Measurements from ENCODE around the gene IPMK.

The IPMK gene

GRCh38 chr10:58268454-58268945 lies 806 bp upstream of the IPMK start:
- no peak for TF ChIP-seq CTCF (IDR thresholded peaks at IDR 0.05; ENCODE audit: extremely low read depth, missing control alignments)
- DNase-seq (ENCODE audit: low spot score), result no peak

GRCh38 chr10:58266826-58267712 lies 625 bp downstream of the IPMK start:
- DNase-seq (ENCODE audit: low spot score), result peak; percentile 48
- no peak for TF ChIP-seq CTCF (IDR thresholded peaks at IDR 0.05; ENCODE audit: extremely low read depth, missing control alignments)

DNA sequence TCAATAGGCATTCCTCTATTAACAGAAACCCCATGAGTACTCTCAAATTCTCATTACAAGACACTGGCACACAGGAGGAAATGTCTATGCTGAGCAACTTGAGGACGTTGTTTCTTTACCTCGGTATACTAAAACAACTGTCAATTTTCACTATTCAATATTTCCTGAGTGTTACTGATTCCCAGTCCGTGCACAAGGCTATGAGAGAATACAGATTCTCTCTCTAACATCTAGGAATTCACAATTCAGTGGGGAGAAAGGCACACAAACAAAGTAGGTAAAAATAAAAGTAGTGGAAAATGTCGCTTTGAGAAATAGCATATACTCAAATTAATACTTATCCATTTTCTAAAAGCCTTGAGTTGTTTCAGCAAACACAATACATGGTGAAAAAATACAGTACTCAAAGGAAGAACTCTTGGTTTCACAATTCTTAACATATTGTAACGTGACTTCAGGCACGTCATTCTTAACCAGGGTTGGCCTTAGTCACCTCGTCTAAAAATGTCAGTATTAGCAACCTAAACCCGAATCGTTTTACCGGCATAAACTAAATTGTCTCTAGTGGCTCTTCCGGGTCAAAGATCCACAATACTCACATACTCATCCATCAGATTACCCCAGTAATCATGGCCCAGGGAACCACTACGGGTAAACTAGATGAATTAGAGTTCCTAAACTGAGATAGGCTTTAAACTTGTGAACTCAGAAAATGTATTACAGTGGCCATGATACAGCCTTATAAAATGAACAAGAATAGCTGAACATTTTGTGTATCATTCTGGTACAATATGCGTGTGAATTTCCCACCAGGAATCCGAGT lies 1.5 kb downstream of the IPMK start:
- DNase-seq (ENCODE audit: low spot score), result peak; percentile 42
- no peak for TF ChIP-seq CTCF (IDR thresholded peaks at IDR 0.05; ENCODE audit: extremely low read depth, missing control alignments)

DNA sequence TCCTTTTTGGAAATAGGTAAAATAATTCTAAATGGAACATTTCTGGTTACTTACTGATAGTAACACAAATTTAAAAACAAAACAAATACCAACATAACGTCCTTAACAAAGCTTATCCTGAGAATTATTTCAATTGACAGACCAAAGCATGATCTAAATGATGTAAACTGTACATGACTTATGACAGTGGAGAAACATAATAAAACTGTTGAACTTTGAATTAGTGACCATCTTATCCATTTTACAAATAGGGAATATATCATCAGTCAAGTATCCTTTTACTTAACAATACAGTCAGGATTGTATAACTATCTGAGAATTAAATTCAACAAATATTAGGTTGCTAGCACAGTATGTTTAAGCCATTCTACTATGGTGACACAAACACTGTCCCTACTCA lies 2.4 kb downstream of the IPMK start:
- no peak for DNase-seq (ENCODE audit: low spot score)
- no peak for TF ChIP-seq CTCF (IDR thresholded peaks at IDR 0.05; ENCODE audit: extremely low read depth, missing control alignments)

DNA sequence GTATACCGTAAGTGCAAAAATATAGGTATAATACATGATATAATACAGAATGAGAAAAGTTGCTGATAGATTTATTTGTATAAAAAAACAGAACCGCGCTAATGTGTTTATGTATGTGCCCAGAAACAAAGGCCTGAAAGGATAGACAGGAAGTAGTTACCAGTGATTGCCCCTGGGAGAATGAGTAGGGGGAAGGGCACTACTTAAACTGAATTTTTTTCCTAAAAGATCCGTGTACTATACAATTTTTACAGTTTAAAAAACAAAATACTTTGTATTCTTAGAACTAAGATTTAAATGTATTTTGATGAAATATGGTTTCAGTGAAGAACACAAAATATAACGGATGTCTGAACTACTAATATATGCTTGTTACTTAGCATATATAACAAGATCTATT lies 2.9 kb downstream of the IPMK start:
- DNase-seq (ENCODE audit: low spot score), result no peak
- TF ChIP-seq CTCF (IDR thresholded peaks at IDR 0.05; ENCODE audit: extremely low read depth, missing control alignments), result no peak

- TF ChIP-seq CTCF (IDR thresholded peaks at IDR 0.05; ENCODE audit: extremely low read depth, missing control alignments), result no peak
Measured at GRCh38 chr10:58262766-58263165, 4.9 kb downstream of the IPMK start.

DNA sequence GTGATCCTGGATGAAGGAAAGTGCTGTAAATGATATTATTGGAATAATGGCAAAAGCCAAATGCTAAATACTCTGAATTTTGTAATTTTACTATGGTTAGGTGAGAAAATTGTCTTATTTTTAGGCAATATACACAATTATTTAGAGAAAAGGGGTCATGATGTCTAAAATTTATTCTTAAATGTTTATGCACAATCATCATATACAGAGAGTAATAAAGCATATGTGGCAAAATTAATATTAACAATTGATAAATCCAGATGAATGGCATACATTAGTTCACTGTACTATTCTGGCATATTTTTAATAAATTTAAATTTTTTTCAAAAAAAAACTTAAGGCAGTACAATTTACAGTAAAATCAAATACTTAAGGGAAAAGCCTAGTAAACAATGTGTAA lies 7.4 kb downstream of the IPMK start:
- no peak for DNase-seq (ENCODE audit: low spot score)
- no peak for TF ChIP-seq CTCF (IDR thresholded peaks at IDR 0.05; ENCODE audit: extremely low read depth, missing control alignments)

More at GRCh38 chr10:58262766-58263165, 4.9 kb downstream of the IPMK start:
- no peak for DNase-seq (ENCODE audit: low spot score)
